ENCODE measurements around the gene RXRA.
A peak's percentile ranks its signal among the peaks of the same experiment; 100 is the strongest.

RXRA gene

DNA sequence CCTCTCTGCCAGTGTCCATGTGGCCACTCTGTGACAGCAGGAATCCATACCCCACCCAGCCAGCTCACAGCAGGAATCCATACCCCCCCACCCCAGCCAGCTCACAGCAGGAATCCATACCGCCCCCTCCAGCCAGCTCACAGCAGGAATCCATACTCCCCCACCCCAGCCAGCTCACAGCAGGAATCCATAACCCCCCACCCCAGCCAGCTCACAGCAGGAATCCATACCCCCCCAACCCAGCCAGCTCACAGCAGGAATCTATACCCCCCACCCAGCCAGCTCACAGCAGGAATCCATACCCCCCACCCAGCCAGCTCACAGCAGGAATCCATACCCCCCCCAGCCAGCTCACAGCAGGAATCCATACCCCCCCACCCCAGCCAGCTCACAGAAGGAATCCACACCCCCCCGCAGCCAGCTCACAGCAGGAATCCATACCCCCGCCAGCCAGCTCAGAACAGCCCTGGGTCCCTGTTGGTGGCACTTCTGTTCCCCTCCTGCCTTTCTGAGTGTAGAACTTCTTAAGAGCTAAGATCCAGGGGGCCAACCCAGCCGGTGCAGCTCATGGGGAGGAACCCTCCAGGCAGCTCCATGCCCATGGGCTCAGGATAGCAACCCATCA, 8.4 kb upstream of the RXRA start:
- peak; percentile 10 for DNase-seq (ENCODE audit: low read depth)
- no peak for TF ChIP-seq CTCF (conservative IDR thresholded peaks at IDR 0.05; ENCODE audit: control insufficient read depth, insufficient read depth, low read depth, low read length)
- no peak overlapping the region for H3K4me3 ChIP-seq (ENCODE audit: control insufficient read depth, low read depth, low read length)

- no peak overlapping the region for H3K4me3 ChIP-seq (ENCODE audit: control insufficient read depth, low read depth, low read length)
- TF ChIP-seq CTCF (conservative IDR thresholded peaks at IDR 0.05; ENCODE audit: control insufficient read depth, insufficient read depth, low read depth, low read length) = no peak
- no peak for DNase-seq (ENCODE audit: low read depth)
Measured at GRCh38 chr9:134318481-134318891, 7.8 kb upstream of the RXRA start.

- DNase-seq (ENCODE audit: low read depth) = no peak
- no peak for TF ChIP-seq CTCF (conservative IDR thresholded peaks at IDR 0.05; ENCODE audit: control insufficient read depth, insufficient read depth, low read depth, low read length)
Measured at GRCh38 chr9:134318941-134319305, 7.3 kb upstream of the RXRA start.

DNA sequence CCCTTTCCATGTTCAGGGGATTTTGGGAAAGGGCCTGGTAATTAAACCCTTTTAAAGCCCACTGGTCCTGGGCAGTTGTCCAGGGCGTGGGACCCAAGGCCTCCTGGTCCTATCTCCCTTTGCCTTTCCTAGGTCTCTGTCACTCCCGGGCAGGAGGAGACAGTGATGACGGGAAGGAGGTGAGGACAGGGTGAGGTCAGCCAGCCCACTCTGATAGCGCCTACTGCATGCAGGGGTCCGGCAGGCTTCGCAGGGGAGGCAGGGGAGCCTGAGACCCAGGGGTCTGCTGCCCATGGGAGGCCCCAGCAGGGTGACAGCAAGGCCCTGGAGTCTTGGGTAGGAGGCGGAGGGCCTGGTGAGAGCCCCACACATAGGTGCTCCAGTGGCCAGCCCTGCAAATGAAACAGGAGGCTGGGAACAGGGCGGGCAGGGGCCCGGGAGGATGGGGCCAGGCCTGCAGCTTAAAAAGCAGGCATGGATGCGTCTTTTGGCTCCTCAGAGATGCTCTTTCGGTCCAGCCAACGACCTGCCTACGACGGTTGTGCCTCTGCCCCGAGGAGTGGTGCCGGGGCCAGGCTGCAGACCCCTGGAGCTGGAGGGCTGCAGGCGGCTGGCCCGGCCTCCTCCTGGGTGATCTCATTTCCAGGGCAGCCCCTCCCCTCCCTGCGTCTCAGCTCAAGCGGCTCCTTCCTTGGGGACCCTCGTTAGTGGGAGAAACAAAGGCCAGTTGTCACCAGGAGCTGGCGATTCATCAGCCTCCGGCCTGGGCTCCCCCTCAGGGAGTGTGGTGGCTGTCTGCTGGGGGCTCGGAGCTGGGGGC, 6.7 kb upstream of the RXRA start:
- no peak for TF ChIP-seq CTCF (conservative IDR thresholded peaks at IDR 0.05; ENCODE audit: control insufficient read depth, insufficient read depth, low read depth, low read length)
- DNase-seq (ENCODE audit: low read depth) = no peak
- no peak overlapping the region for H3K4me3 ChIP-seq (ENCODE audit: control insufficient read depth, low read depth, low read length)

More at GRCh38 chr9:134318941-134319305, 7.3 kb upstream of the RXRA start:
- no peak overlapping the region for H3K4me3 ChIP-seq (ENCODE audit: control insufficient read depth, low read depth, low read length)

- TF ChIP-seq CTCF (conservative IDR thresholded peaks at IDR 0.05; ENCODE audit: control insufficient read depth, insufficient read depth, low read depth, low read length) = no peak
- no peak overlapping the region for H3K4me3 ChIP-seq (ENCODE audit: control insufficient read depth, low read depth, low read length)
- DNase-seq (ENCODE audit: low read depth) = no peak
Measured at GRCh38 chr9:134320126-134320867, 6.0 kb upstream of the RXRA start.

GRCh38 chr9:134320868-134321471, 5.3 kb upstream of the RXRA start:
- TF ChIP-seq CTCF (conservative IDR thresholded peaks at IDR 0.05; ENCODE audit: control insufficient read depth, insufficient read depth, low read depth, low read length) = no peak
- no peak overlapping the region for H3K4me3 ChIP-seq (ENCODE audit: control insufficient read depth, low read depth, low read length)
- DNase-seq (ENCODE audit: low read depth) = no peak
